ENCODE results near the gene KIDINS220. TPM values are rescaled to one million over a fixed set of nuclear protein-coding genes. Genes with fewer than 3 reads are reported as not detected.

KIDINS220 gene
- total RNA-seq, 1 donor from 2014 or later: 69.6 TPM

DNA sequence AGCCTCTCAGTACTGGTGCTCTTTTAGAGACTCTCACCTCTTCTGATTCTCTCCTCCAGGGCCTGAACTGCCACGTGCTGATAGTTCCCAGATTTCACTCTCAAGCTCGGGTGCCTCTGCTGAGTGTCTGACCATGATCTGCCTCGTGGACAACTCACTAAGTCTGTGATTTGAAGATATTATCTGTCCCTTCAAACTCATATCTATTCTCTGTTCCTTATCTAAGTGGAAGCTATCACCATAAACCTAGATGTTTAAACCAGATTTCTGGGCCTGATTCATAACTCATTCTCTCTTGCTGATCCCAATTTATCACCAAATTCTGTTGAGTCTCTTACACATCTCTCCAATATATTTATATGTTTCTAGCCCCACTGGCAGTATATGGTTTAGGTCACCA, 29.9 kb upstream of the KIDINS220 start:
- Histone ChIP-seq H3K36me3 (no peaks in the 10 kb centered on the region), H3K4me3 (no peak overlapping the region), H3K27me3 (no peaks in the 10 kb centered on the region), H3K27ac (no peak overlapping the region), H3K4me1 (no peaks in the 10 kb centered on the region), H3K9me3 (no peaks in the 10 kb centered on the region)
- TF ChIP-seq, protein P1, sequence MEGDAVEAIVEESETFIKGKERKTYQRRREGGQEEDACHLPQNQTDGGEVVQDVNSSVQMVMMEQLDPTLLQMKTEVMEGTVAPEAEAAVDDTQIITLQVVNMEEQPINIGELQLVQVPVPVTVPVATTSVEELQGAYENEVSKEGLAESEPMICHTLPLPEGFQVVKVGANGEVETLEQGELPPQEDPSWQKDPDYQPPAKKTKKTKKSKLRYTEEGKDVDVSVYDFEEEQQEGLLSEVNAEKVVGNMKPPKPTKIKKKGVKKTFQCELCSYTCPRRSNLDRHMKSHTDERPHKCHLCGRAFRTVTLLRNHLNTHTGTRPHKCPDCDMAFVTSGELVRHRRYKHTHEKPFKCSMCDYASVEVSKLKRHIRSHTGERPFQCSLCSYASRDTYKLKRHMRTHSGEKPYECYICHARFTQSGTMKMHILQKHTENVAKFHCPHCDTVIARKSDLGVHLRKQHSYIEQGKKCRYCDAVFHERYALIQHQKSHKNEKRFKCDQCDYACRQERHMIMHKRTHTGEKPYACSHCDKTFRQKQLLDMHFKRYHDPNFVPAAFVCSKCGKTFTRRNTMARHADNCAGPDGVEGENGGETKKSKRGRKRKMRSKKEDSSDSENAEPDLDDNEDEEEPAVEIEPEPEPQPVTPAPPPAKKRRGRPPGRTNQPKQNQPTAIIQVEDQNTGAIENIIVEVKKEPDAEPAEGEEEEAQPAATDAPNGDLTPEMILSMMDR (IDR thresholded peaks at IDR 0.05): no peak
- ATAC-seq (no peak), DNase-seq (no peak)
- intact Hi-C loops (cut with DNase I): no loop called here

DNA sequence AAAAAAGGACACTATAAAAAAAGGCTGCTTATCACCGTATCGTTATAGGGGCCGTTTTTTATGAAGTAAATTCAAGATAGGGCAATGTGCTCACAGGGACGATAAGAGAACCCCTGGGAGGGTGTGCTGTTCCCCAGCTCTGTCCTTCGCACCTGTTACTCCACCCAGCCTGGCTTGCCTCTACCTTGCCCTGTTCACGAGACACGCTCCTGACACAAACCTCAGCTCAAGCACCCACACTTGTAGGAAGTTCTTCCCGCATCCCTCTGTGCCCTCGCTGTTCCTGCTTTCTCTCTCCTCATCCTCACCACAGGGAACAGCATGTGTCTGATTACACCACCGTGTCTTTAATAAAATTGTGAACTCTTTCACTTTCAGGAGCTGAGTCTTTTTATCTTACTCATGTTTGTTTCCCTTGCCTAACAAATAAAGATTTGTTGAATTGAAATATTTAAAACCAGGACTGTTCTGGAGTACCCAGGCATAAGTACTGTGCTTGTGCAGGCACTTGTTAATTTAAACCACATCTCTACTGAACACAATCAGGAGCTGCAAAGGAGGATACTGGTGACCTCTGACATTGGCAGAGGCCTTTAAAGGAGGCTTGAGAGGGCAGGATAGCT, 26.0 kb upstream of the KIDINS220 start:
- intact Hi-C loops (cut with DNase I): no loop called here
- Histone ChIP-seq H3K27ac (no peak overlapping the region), H3K9me3 (no peaks in the 10 kb centered on the region), H3K4me1 (no peaks in the 10 kb centered on the region), H3K27me3 (no peaks in the 10 kb centered on the region), H3K4me3 (no peak overlapping the region), H3K36me3 (no peaks in the 10 kb centered on the region)
- TF ChIP-seq, protein P1 (IDR thresholded peaks at IDR 0.05): no peak
- ATAC-seq (peak; percentile 49), DNase-seq (no peak)

DNA sequence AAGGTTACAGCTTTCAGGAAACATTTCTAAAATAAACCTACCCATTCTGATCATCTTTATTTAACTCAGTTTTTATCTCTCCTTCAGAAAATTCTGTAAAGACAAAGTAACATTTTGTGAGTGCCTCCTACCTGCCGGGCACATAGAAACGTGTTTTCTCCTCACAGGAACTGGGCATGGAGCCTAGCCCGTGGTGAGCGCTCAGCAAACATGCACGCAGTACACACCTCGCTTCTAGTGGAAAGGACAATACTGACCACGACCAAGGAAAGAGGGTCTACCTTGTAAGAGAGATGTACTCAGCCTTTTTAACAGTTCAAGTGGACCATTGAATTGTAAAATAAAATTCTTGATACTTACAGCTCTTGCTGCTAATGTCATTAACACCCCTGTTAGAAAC, 24.8 kb upstream of the KIDINS220 start:
- intact Hi-C loops (cut with DNase I): no loop called here
- peak; percentile 74 for ATAC-seq
- Histone ChIP-seq H3K27ac (no peak overlapping the region), H3K27me3 (no peaks in the 10 kb centered on the region), H3K9me3 (no peaks in the 10 kb centered on the region), H3K36me3 (no peaks in the 10 kb centered on the region), H3K4me3 (no peak overlapping the region), H3K4me1 (no peaks in the 10 kb centered on the region)
- TF ChIP-seq, protein P1 (IDR thresholded peaks at IDR 0.05): no peak
- peak; percentile 68 for DNase-seq

DNA sequence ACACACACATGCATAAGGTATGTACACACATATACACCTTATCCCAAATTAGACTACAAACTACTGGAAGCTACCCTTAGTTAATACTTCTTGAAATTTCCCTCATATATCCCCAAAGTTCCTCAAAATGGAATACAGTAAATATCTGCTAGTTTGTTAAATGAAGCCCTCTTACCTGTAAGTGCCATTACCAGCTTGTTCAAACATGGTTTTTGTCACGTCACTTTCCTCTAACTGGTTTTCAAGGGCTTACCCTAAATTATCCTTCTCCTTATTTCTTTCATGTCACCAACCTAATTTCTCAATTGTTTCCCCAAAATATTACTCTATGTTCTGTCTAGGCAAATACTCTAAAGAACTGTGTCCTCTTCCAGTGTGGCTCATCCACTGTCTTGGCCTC, 24.4 kb upstream of the KIDINS220 start:
- intact Hi-C loops (cut with DNase I): no loop called here
- ATAC-seq (peak; percentile 10), DNase-seq (no peak)
- Histone ChIP-seq H3K27me3 (no peaks in the 10 kb centered on the region), H3K36me3 (no peaks in the 10 kb centered on the region), H3K9me3 (no peaks in the 10 kb centered on the region), H3K4me3 (no peak overlapping the region), H3K27ac (no peak overlapping the region), H3K4me1 (no peaks in the 10 kb centered on the region)
- TF ChIP-seq, protein P1 (IDR thresholded peaks at IDR 0.05): no peak

DNA sequence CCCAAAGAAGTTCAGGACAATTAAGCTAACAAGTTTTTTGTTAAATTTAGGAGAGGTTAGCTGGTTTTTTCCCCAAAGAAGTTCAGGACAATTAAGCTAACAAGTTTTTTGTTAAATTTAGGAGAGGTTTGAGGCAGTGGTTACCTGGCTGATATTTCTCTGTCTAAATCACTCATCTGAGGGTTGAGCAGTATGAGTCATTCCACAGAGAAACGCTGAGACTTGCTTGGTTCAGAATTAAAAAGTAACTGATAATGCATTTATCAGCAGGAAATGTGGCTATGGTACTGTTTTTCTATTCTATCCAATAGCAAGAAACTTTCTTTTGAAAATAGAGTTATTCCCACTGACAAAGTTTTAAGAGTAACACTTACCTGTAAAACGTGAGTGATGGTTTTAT, 22.8 kb upstream of the KIDINS220 start:
- H3K36me3 ChIP-seq: no peaks in the 10 kb centered on the region
- no peaks in the 10 kb centered on the region for H3K27me3 ChIP-seq
- TF ChIP-seq, protein P1 (IDR thresholded peaks at IDR 0.05): no peak
- DNase-seq: no peak
- no peak overlapping the region for H3K4me3 ChIP-seq
- no peaks in the 10 kb centered on the region for H3K4me1 ChIP-seq
- intact Hi-C loops (cut with DNase I): no loop called here
- no peak overlapping the region for H3K27ac ChIP-seq
- ATAC-seq: no peak
- H3K9me3 ChIP-seq: no peaks in the 10 kb centered on the region

DNA sequence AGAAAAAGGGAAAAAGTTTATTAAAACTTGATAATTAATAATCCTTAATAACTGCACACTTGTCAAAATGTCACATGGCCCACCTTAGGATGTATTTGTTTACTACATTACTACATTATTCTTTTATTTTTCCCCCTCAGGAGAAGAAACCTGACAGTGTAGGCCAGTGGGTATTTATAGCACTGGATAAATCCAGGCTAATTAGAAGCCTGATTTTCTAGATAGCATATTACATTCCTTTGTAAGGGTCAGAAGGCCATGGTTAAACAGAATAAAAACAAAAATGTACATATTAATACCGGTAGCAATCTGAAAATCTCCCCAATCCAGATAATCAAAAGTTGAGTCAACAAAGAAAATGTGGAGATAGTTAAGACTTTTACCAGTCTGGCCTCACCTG, 21.5 kb upstream of the KIDINS220 start:
- no peak overlapping the region for H3K4me3 ChIP-seq
- no peaks in the 10 kb centered on the region for H3K27me3 ChIP-seq
- no peaks in the 10 kb centered on the region for H3K36me3 ChIP-seq
- intact Hi-C loops (cut with DNase I): no loop called here
- ATAC-seq (no peak), DNase-seq (no peak)
- H3K9me3 ChIP-seq: no peaks in the 10 kb centered on the region
- no peak overlapping the region for H3K27ac ChIP-seq
- H3K4me1 ChIP-seq: no peaks in the 10 kb centered on the region
- TF ChIP-seq, protein P1 (IDR thresholded peaks at IDR 0.05): no peak
